ENCODE measurements around the gene SPRR2B. TPM values are rescaled to one million over a fixed set of nuclear protein-coding genes. Genes with fewer than 3 reads are reported as not detected.

The SPRR2B gene
- total and polyA plus RNA-seq, 10 of the 15 experiments (the other 5 are each of a cell fraction or from before 2014, with no cell fraction given), result not detected

- intact Hi-C loops (cut with micrococcal nuclease; ENCODE audit: unreplicated experiment), result no loop called here
- no peak for FAIRE-seq
- POLR2A ChIA-PET, result no interaction called here
Observed at GRCh38 chr1:153095764-153096163, 24.4 kb upstream of the SPRR2B start.

More at GRCh38 chr1:153095764-153096163, 24.4 kb upstream of the SPRR2B start:
- H3K9ac ChIP-seq (ENCODE audit: control insufficient read depth, insufficient read depth, low read length), result no peak overlapping the region
- H3K27ac ChIP-seq (ENCODE audit: control insufficient read depth, insufficient read depth), result no peak overlapping the region
- CTCF ChIA-PET, result interaction anchor here (1.1 kb wide), 1 partner anchor 97 kb away, joined by 3 read pairs; no protein-coding TSS in a partner anchor
- no peaks in the 10 kb centered on the region for H3K79me2 ChIP-seq (ENCODE audit: control insufficient read depth, insufficient read depth, low read length)
- DNase-seq (ENCODE audit: low read depth, low spot score), result no peak
- RAD21 ChIA-PET (ENCODE audit: unreplicated experiment), result no interaction called here
- SMC1A ChIA-PET (ENCODE audit: uncharacterized antibody, unreplicated experiment), result interaction anchor here (1.0 to 1.1 kb wide), 2 partner anchors 30 to 134 kb away, joined by 3 to 4 read pairs; no protein-coding TSS in a partner anchor
- no peak overlapping the region for H3K4me2 ChIP-seq (ENCODE audit: control insufficient read depth, insufficient read depth)
- no peaks in the 10 kb centered on the region for H3K36me3 ChIP-seq (ENCODE audit: control insufficient read depth in 2 of 2, insufficient read depth in 2 of 2, low read length in 1 of 2)
- no peak for ATAC-seq
- H3K27me3 ChIP-seq (replicated peaks in 1 of 2; ENCODE audit: control insufficient read depth in 2 of 2, insufficient read depth in 2 of 2, low read length in 1 of 2), result no peaks in the 10 kb centered on the region
- H3K4me1 ChIP-seq (ENCODE audit: control insufficient read depth, insufficient read depth, low read length), result no peaks in the 10 kb centered on the region
- no TSS peak for BruUV-seq (replicated peaks)
- no peaks in the 10 kb centered on the region for H3K9me3 ChIP-seq (replicated peaks; ENCODE audit: control insufficient read depth, insufficient read depth, low read length)
- no peaks in the 10 kb centered on the region for H4K20me1 ChIP-seq (ENCODE audit: control insufficient read depth, insufficient read depth)
- H2AFZ ChIP-seq (ENCODE audit: control insufficient read depth, low read depth, low read length), result no peak overlapping the region
- in situ Hi-C loops (cut with MboI), result no loop called here
- no peak overlapping the region for H3K4me3 ChIP-seq
- TF ChIP-seq REST (IDR thresholded peaks at IDR 0.05; ENCODE audit: low read depth, low read length) (no peak), GATAD2B (conservative IDR thresholded peaks at IDR 0.05; ENCODE audit: low read depth) (no peak), CREB1 (IDR thresholded peaks at IDR 0.05; ENCODE audit: low read depth) (no peak), FOS (IDR thresholded peaks at IDR 0.05; ENCODE audit: borderline replicate concordance, extremely low read depth, insufficient read length) (no peak), ESRRA (IDR thresholded peaks at IDR 0.05; ENCODE audit: low read length) (no peak), POLR2AphosphoS2 (IDR thresholded peaks at IDR 0.05; ENCODE audit: low read depth, low read length) (no peak)
- TF ChIP-seq, protein P1, sequence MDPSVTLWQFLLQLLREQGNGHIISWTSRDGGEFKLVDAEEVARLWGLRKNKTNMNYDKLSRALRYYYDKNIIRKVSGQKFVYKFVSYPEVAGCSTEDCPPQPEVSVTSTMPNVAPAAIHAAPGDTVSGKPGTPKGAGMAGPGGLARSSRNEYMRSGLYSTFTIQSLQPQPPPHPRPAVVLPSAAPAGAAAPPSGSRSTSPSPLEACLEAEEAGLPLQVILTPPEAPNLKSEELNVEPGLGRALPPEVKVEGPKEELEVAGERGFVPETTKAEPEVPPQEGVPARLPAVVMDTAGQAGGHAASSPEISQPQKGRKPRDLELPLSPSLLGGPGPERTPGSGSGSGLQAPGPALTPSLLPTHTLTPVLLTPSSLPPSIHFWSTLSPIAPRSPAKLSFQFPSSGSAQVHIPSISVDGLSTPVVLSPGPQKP (IDR thresholded peaks at IDR 0.05; ENCODE audit: low read depth, low read length), result no peak
- TF ChIP-seq, protein P2, sequence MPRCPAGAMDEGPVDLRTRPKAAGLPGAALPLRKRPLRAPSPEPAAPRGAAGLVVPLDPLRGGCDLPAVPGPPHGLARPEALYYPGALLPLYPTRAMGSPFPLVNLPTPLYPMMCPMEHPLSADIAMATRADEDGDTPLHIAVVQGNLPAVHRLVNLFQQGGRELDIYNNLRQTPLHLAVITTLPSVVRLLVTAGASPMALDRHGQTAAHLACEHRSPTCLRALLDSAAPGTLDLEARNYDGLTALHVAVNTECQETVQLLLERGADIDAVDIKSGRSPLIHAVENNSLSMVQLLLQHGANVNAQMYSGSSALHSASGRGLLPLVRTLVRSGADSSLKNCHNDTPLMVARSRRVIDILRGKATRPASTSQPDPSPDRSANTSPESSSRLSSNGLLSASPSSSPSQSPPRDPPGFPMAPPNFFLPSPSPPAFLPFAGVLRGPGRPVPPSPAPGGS (IDR thresholded peaks at IDR 0.05; ENCODE audit: borderline replicate concordance, insufficient read depth, low read depth, low read length, poor library complexity, severe bottlenecking), result no peak
